ENCODE results near the gene ANKRD13A. TPM values are rescaled to one million over a fixed set of nuclear protein-coding genes. Genes with fewer than 3 reads are reported as not detected.

Gene ANKRD13A
- total RNA-seq, 4 donors from 2014 or later: 19.0 to 29.3 (median 20.5) TPM

- in situ Hi-C loops (cut with MboI; ENCODE audit: low sequenced_read_pairs in 4 of 4): no loop called here
- H3K27me3 ChIP-seq: no peaks in the 10 kb centered on the region
- H3K4me1 ChIP-seq: peaks cover 15 to 19% of the 10 kb centered on the region in 2 donors
- no peak overlapping the region for H3K4me3 ChIP-seq
- no peak for ATAC-seq
- TF ChIP-seq, protein P1, sequence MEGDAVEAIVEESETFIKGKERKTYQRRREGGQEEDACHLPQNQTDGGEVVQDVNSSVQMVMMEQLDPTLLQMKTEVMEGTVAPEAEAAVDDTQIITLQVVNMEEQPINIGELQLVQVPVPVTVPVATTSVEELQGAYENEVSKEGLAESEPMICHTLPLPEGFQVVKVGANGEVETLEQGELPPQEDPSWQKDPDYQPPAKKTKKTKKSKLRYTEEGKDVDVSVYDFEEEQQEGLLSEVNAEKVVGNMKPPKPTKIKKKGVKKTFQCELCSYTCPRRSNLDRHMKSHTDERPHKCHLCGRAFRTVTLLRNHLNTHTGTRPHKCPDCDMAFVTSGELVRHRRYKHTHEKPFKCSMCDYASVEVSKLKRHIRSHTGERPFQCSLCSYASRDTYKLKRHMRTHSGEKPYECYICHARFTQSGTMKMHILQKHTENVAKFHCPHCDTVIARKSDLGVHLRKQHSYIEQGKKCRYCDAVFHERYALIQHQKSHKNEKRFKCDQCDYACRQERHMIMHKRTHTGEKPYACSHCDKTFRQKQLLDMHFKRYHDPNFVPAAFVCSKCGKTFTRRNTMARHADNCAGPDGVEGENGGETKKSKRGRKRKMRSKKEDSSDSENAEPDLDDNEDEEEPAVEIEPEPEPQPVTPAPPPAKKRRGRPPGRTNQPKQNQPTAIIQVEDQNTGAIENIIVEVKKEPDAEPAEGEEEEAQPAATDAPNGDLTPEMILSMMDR (IDR thresholded peaks at IDR 0.05 in 4 of 5, conservative IDR thresholded peaks at IDR 0.05 in 1 of 5): no peak
- TF ChIP-seq POLR2A (IDR thresholded peaks at IDR 0.05): no peak
- H3K36me3 ChIP-seq: peaks cover 0 to 51% of the 10 kb centered on the region in 2 donors
- DNase-seq: no peak
- intact Hi-C loops (cut with DNase I; ENCODE audit: low total_unique reads): no loop called here
- no peaks in the 10 kb centered on the region for H3K9me3 ChIP-seq
- H3K27ac ChIP-seq: no peak overlapping the region
Observed at GRCh38 chr12:110028323-110028722, 29.1 kb downstream of the ANKRD13A start.

DNA sequence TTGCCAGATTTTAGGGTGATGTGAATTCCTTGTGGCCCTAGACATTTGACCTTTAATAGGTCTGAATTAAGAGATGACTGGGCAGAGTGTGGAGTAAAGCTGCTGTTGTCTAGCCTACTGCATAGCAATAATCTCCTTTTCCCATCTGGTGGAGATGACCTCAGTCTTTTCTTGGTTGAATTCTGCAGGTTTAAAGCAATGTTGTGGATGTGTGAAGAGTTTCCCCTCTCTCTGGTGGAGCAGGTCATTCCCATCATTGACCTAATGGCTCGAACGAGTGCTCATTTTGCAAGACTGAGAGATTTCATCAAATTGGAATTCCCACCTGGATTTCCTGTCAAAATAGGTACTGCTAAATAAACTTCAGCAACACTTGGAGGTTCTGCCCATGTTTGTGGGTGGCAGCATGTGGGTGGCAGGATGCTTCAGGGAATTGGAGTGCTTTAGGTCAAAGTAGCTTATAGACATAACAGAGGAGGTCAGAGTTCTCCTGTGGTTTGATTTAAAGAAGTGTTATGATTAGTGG lies 30.1 kb downstream of the ANKRD13A start:
- no peaks in the 10 kb centered on the region for H3K9me3 ChIP-seq
- in situ Hi-C loops (cut with MboI; ENCODE audit: low sequenced_read_pairs in 4 of 4) (no loop called here), intact Hi-C loops (cut with DNase I; ENCODE audit: low total_unique reads) (no loop called here)
- no peaks in the 10 kb centered on the region for H3K27me3 ChIP-seq
- peaks cover 8 to 9% of the 10 kb centered on the region in 2 donors for H3K4me1 ChIP-seq
- H3K36me3 ChIP-seq: peaks cover 0 to 62% of the 10 kb centered on the region in 2 donors
- DNase-seq: no peak
- no peak for TF ChIP-seq POLR2A (IDR thresholded peaks at IDR 0.05)
- TF ChIP-seq, protein P1 (IDR thresholded peaks at IDR 0.05 in 4 of 5, conservative IDR thresholded peaks at IDR 0.05 in 1 of 5): no peak
- no peak overlapping the region for H3K27ac ChIP-seq
- no peak for ATAC-seq
- H3K4me3 ChIP-seq: no peak overlapping the region

DNA sequence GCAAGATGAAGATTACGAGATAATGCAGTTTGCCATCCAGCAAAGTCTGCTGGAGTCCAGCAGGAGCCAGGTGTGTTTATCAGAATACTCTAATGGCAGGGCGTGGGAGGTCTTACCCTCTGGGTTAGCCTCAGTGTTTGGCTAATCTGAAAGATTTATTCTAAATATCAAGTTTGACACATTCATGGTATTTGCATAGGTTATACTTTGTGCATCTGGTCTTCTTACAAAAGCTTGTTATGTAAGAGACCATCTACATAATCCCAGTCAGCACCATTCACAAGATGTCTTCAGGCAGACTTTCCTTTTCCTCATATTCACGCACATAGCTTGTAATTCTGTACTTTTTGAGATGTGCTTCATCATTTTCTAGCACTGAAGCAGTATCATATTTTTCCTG lies 34.7 kb downstream of the ANKRD13A start:
- no peak for TF ChIP-seq POLR2A (IDR thresholded peaks at IDR 0.05)
- TF ChIP-seq, protein P1 (IDR thresholded peaks at IDR 0.05 in 4 of 5, conservative IDR thresholded peaks at IDR 0.05 in 1 of 5): no peak
- H3K36me3 ChIP-seq: peaks cover 0 to 41% of the 10 kb centered on the region in 2 donors
- H3K9me3 ChIP-seq: no peaks in the 10 kb centered on the region
- intact Hi-C loops (cut with DNase I; ENCODE audit: low total_unique reads): no loop called here
- H3K27me3 ChIP-seq: no peaks in the 10 kb centered on the region
- no peak for DNase-seq
- H3K4me3 ChIP-seq: no peak overlapping the region
- peaks cover 16 to 20% of the 10 kb centered on the region in 2 donors for H3K4me1 ChIP-seq
- in situ Hi-C loops (cut with MboI; ENCODE audit: low sequenced_read_pairs in 4 of 4): no loop called here
- ATAC-seq: no peak
- no peak overlapping the region for H3K27ac ChIP-seq

- no peaks in the 10 kb centered on the region for H3K9me3 ChIP-seq
- H3K4me3 ChIP-seq: no peak overlapping the region
- H3K27me3 ChIP-seq: no peaks in the 10 kb centered on the region
- DNase-seq (no peak), ATAC-seq (no peak)
- H3K4me1 ChIP-seq: peaks cover 26 to 35% of the 10 kb centered on the region in 2 donors
- in situ Hi-C loops (cut with MboI; ENCODE audit: low sequenced_read_pairs in 4 of 4): no loop called here
- no peak for TF ChIP-seq POLR2A (IDR thresholded peaks at IDR 0.05)
- H3K36me3 ChIP-seq: peaks cover 0 to 24% of the 10 kb centered on the region in 2 donors
- no peak overlapping the region for H3K27ac ChIP-seq
- intact Hi-C loops (cut with DNase I; ENCODE audit: low total_unique reads): no loop called here
Observed at GRCh38 chr12:110035534-110036104, 36.4 kb downstream of the ANKRD13A start.

DNA sequence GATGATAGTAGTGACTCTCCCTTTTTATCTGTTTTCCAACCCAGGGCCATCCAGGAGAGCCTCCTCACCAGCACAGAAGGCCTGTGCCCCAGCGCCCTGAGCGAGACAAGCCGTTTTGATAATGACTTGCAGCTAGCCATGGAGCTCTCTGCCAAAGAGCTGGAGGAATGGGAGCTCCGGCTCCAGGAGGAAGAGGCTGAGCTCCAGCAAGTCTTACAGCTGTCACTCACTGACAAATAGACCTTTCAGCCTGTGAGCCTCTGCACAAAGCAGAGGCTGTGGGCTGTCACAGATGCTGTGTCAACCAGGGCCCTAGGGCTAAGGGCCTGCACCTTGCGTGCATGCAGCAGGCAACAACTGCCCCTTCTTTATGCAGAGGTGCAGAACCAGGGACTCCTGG lies 38.1 kb downstream of the ANKRD13A start:
- Histone ChIP-seq H3K4me1 (peaks cover 37 to 44% of the 10 kb centered on the region in 2 donors), H3K27me3 (no peaks in the 10 kb centered on the region), H3K4me3 (no peak overlapping the region), H3K9me3 (no peaks in the 10 kb centered on the region), H3K36me3 (peaks cover 0 to 16% of the 10 kb centered on the region in 2 donors), H3K27ac (peak overlapping the region; percentile 51 to 61 (median 54))
- intact Hi-C loops (cut with DNase I; ENCODE audit: low total_unique reads) (no loop called here), in situ Hi-C loops (cut with MboI; ENCODE audit: low sequenced_read_pairs in 4 of 4) (no loop called here)
- ATAC-seq (no peak), DNase-seq (no peak)
- TF ChIP-seq, protein P1 (IDR thresholded peaks at IDR 0.05 in 4 of 5, conservative IDR thresholded peaks at IDR 0.05 in 1 of 5): no peak
